GM20431 (cell line): Measurements from ENCODE around the gene PRDM2.

Source experiments
- in situ Hi-C: fragments of 300-500 bp; cut with MseI, MboI; formaldehyde crosslinking; loops from one replicate; pipeline ENCODE4 v1.15.0; 2020; ENCODE audit warnings: low sequenced_read_pairs; ENCODE audit not compliant: unreplicated experiment

PRDM2 gene

DNA sequence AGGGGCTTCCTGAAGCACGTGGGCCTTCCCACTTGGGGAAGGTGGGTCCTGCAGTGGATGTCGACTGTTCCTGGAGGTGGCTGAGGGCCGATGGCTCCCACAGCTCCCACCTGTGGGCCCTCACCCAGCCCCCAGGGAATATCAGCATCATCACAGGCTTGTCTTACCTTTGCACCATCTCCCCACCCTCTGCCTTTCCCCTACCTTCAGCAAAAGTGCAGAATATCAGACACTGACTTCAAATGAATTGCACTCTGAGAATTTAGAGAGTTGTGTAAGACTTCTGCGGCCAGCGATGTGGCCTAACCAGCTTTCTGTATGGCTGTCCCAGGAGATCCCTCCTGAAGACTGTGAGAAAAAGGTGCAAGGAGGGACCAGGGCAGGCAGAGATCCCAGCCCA is 105.4 kb downstream of the PRDM2 start:
- in situ Hi-C loops: no loop called here

DNA sequence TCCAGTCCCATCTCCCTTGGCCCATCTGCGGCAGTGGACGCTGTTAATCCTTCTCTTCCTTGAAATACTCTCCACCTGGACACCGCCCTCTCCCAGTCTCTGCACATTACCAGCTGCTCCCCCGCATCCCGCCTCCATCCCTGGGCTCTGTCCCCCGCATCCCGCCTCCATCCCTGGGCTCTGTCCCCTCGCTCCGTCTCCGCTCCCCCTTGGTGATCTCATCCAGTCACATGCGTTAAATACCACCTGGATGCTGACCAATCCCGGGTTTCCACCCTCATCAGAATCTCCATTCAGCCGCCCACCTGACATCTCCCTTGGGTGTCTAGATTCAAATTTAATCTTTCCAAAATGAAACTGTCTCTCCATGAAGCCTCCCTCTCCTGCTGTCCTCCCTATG is 106.1 kb downstream of the PRDM2 start:
- in situ Hi-C loops: no loop called here

DNA sequence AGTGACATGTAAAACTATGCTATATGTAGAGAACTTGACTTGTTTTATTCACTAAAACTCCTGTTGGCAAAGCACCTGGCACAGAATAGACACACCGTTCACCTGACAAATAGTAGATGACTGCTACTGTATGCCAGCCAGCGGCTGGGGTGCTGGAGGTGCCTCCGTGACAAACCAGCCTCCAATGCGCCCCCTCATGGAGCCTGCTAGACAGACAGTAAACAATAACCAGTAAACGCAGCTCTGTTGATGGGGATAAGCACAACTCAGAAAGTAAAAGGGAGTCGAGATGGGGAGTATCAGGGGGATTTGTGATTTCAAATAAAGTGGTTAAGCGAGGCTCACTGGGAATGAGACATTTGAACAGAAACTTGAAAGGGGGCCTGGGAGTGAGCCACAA is 107.2 kb downstream of the PRDM2 start:
- in situ Hi-C loops: no loop called here

DNA sequence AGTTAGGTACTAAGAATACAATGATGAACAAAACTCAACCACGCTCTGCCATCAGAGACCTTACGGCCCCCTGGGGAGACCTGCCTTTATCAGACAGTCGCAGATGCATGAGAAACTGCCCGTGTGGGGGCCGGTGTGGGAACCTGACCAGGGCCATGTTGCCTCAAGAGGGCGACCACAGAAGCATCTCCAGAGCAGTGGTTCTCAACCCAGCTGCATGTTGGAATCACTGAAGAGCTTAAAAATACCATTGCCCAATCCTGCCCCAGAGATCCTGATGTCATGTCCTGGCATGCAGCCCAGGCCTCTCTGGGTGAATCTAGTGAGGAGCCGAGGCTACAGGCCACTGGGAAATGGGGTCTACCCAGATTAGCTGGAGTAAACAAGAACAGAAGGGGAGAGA is 108.7 kb downstream of the PRDM2 start:
- in situ Hi-C loops: no loop called here

DNA sequence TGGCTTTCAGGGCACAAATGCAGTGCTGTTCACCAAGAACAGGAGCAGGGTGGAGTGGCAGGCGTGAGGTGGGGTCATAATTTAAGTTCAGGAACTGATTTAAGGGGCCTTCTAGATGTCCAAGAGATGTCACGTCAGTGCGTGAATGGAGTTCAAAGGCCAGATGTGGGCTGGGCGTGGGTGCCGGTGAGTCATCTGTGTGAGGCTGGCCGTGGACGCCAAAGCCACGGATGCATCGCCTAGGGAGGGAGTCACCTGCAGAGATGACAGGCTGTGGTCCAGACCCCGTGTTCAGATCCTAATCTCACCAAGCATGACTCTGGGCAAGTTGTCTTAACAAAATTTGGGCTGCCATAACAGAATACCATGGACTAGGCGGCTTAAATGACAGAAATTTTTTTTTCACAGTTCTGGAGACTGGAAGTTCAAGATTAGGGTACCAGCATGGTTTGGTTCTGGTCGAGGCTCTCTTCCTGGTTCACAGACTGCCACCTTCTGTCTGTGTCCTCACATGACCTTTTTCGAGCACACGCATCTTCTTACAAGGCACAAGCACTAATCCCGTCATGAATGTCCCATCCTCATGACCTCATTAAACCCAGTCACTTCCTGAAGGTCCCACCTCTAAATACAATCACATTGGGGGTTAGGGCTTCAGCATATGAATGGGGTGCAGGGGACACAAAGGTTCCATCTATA is 109.6 kb downstream of the PRDM2 start:
- in situ Hi-C loops: loop anchor here (10.0 kb wide), 1 partner anchor 145 kb away; no protein-coding TSS in a partner anchor

DNA sequence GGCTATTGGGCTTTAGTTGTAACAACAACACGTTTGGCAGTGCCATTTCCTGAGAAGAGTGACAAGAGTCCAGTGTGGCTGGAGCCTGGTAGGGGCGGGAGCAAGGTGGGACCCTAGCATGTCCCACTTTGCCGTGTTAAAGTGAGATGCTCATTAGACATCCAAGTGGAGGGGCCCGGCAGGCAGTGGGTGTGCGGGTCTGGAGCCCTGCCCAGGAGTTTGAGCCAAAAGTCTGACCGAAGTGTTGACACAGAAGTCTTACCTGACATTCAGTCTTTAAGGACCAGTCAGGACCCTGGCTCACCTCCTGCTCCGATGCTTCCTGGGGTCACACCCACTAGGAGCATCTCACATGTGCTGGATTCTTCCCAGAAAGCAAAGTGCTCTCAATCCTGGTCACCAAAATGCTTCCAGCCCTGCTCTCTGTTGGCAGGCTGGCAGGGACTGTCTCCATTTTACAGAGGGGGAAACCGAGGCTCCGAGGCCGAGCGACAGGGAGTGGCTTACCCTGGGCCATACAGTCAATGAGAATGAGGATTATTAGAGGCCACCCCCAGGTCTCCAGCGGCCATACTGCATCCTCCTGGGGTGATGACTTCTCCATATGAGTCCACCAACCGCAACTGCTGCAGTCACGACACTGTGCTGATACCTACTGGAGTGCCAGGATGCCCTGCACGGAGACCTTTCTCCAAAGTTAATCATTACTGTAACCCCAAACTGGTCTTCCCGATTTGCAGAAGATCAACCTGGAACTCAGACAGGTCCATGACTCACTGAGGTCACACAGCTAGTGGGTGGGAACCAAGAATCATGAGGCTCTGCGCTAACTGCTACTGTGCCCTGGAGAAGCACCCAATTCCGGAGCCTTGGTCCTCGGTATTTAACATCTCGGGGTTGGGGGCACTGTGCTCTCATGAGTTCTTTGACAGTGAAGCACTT is 112.7 kb downstream of the PRDM2 start:
- in situ Hi-C loops: loop anchor here (10.0 kb wide), 1 partner anchor 148 kb away; no protein-coding TSS in a partner anchor

DNA sequence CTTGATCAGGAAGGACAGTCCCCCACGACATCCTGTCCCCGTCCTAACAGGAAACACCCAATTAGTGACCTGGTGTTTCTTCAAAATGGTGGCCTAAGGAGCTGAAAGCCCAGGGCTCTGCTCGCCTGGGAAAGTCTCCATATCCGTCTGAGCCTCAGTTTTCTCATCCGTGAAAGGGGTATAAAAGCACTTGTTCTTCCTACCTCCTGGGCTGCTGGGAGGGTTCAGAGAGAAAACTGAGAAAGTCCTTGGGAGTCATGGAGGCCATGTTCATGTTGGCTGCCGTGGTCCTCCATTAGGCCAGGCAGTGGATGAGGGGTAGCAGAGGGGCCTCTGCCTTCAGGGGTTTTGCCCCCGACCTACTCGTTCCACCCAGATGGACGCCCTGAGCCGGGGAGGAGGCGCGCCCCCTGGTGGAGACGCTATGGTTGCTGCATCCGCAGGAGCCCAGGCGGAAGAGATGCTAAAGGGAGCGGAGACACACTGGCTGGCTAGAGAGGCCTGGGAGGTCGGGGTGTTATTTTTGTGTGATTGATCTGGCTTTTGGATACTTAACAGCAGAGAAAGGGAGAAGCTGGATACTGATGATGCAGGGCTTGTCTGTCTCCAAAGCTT is 113.5 kb downstream of the PRDM2 start:
- in situ Hi-C loops: loop anchor here (10.0 kb wide), 1 partner anchor 149 kb away; no protein-coding TSS in a partner anchor

DNA sequence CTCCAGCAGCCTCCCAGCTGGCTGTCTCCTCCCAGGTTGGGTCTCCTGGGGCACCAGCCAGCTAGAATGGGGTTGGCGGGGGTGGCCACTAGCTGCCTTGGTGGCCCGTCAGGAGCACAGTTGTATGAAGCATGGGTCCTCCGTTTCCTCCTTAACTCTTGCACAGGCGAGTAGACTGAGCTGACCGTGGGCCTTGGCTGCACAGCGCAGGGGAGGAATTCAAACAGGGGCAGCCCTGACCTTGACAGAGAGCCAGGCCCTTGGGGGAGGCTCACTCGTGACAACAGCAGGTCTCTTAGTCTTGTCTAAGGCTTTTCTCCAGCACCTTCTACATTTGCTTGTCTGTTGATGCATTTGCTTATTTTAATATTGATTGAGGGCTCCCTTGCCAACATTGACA is 114.1 kb downstream of the PRDM2 start:
- in situ Hi-C loops: loop anchor here (10.0 kb wide), 1 partner anchor 149 kb away; no protein-coding TSS in a partner anchor

DNA sequence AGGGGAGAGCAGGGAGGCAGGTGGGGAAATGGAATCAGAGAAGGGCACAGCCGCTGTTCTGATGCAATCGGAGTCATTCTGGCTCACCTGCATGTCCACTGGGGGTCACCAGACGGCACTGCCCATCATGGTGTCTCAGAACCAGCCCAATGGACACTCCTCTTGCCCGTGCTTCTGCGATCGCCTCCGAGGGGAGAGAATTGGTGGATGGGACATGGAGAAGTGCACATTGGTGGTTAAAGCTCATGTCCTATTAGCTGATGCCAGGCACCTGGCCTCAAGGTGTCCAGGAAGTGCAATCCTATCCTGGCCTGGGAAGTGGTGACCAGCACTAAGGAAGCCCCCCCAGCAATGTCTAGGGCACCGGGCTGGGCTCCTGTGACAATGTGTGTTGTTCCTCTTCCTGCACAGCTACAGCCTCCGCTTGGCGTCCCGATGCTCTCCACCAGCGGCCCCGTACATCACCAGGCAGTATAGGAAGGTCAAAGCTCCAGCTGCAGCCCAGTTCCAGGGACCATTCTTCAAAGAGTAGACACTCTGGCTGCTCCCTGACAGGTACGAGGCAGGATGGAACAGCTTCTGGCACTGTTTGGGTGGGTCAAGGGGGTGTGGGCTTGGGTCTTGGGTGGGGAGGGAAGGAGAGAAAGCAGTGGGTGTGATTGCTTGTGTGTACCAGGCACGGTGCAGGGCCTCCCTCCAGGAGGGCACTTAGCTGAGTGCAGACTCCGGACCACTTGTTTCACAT is 116.2 kb downstream of the PRDM2 start:
- in situ Hi-C loops: loop anchor here (10.0 kb wide), 1 partner anchor 151 kb away; no protein-coding TSS in a partner anchor

DNA sequence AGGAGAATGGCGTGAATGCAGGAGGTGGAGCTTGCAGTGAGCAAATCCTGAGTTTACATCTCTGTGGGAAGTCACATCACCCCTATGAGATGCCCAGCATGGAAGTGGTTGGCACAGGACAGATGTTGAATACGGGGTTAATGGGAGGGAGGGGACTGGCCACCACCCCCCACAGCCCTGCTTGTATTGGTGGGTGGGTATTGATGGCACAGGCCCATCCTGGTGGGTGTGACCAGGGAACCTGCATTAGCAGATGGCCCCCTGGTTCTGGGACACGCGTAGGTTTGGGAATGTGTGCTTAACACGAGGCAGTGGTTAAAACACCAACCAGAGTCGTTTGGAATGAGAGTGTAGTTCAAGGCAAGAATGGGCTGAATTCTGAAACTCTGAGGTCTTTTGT is 117.9 kb downstream of the PRDM2 start:
- in situ Hi-C loops: loop anchor here (10.0 kb wide), 1 partner anchor 153 kb away; no protein-coding TSS in a partner anchor

DNA sequence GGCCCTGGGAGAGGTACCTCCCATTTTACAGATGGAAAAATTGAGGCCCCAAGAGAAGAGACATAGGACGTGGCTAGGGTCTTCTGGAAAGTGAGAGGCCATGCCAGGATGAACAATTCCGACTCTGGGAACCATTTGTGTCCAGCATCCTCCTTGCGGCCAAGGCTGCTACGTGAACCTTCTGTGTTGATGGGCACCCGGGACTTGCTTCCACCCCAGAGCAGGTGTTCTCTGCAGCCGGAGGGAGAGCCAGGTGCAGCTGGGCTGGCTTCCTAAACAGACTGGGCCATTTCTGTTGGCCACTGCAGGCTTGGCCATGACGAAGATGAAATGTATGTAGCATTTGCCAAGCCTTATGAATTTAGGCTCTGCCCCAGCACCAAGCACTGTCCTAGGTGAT is 118.9 kb downstream of the PRDM2 start:
- in situ Hi-C loops: loop anchor here (10.0 kb wide), 1 partner anchor 154 kb away; no protein-coding TSS in a partner anchor

DNA sequence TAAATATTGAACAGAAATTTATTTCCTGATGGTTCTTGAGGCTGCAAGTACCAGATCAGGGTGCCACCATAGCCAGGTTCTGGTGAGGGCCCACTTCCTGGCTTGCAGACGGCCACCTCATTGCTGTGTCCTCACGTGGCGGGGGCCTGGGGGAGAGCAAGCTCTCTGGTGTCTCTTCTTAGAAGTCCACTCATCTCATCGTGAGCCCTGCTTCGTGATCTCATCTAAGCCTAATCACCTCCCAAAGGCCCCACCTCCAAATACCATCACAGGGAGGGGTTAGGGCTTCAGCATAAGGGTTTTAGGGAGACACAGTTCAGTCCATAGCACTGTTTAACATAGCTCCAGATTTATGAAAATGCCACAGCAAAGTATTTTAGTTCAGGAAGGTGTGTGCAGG is 119.7 kb downstream of the PRDM2 start:
- in situ Hi-C loops: loop anchor here (10.0 kb wide), 1 partner anchor 155 kb away; no protein-coding TSS in a partner anchor

DNA sequence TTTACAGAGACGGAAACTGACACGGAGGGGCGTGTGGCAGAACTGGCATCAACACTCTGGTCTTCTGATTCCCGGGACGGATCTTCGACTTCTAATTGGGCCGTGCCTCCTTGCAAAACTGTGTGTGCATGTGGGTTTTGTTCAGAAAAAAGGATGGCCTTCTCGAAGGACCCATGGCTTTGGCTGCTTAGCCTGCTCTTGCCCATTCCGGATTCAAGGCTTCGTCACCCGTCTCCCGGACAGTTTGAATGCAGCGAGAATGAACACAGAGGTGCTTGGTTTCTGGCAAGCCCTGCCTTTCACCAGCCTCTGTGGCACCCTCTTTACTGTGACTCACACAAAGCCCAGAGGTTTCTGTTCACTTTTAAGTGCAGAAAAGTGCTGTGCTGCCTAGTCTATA is 120.1 kb downstream of the PRDM2 start:
- in situ Hi-C loops: no loop called here

DNA sequence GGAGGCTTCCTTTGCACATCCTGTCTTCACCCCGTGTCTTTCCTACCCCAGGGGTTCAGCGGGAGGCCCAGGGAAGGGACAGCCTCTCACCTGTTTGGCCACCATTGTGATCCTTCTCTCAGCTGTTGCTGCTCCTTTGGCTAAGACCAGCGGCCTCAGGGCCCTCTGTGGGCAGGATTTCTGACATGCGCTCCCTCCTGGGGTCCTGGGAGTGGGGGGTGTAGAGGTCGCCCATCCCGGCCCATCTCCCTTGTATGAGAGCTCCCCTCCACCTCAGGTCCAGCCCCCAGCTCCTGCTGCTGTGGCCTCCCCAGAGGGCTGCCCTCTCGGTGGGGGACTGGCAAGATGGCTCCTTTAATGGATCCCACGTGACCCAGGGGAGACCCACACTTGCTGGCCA is 120.5 kb downstream of the PRDM2 start:
- in situ Hi-C loops: no loop called here

DNA sequence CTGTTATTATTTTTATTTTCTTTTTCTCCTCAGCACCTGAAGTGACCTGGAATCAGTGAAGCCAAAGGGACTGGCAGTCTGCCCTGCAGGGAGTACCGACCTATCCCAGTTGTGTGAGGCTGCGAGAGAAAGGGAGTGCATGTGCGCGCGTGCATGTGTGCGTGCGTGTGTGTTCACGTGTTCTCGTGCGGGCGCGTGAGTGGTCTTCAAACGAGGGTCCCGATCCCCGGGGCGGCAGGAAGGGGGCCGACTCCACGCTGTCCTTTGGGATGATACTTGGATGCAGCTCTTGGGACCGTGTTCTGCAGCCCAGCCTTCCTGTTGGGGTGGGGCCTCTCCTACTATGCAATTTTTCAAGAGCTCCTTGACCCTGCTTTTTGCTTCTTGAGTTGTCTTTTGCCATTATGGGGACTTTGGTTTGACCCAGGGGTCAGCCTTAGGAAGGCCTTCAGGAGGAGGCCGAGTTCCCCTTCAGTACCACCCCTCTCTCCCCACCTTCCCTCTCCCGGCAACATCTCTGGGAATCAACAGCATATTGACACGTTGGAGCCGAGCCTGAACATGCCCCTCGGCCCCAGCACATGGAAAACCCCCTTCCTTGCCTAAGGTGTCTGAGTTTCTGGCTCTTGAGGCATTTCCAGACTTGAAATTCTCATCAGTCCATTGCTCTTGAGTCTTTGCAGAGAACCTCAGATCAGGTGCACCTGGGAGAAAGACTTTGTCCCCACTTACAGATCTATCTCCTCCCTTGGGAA is 123.3 kb downstream of the PRDM2 start:
- in situ Hi-C loops: no loop called here

DNA sequence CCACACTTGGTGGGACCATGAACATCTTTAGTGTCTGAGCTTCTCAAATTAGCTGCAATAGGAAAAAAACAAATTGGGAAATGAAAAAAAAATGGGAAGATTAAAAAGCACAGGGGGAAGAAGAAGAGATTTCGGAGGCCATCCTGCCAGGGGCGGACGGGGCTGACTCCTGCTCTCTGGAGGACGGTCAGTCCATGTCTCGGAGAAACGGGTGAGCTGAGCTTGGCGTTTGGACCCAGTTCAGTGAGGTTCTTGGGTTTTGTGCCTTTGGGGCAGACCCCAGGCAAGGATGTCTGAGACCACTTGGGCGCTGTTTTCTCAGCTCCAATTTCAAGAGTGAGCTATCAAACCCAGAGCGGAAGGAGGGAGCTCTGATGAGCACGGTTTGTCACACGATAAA is 123.9 kb downstream of the PRDM2 start:
- in situ Hi-C loops: no loop called here

DNA sequence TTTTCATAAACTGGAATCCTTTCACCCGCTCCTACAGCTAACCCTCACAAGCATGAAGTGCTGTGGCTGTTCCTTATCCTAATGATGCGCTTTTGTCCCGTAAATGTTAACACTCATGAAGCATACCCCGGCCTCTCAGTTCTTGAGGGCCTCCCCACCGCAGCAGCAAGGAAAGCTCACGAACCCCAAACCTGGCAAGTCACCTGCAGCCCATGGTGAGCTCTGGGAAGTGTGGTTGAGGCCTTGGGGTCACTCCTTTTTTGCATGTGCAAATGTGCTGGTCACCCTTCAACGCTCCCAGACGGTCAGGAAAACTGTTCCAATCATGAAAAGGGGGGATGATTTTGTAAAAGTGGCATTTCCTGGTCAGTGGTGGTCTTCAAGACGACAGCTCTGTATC is 124.6 kb downstream of the PRDM2 start:
- in situ Hi-C loops: no loop called here

DNA sequence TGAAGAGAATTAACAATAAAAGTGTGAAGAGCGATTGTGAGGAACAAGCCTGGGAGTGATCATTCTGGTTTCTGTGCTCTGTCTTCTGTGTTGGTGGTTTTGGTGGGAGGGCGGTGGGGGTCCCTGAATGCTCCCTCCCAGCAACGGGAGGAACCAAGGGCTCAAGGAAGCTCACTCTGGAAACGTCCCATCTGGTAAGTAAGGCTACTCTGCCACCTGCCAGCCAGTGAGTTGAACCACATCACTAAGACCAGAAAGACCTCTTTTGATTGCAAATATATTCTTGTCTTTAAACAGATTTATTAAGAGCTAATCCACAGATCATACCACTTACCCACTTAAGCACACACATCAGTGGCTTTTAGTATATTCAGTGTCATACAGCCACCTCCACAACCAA is 125.0 kb downstream of the PRDM2 start:
- in situ Hi-C loops: no loop called here

DNA sequence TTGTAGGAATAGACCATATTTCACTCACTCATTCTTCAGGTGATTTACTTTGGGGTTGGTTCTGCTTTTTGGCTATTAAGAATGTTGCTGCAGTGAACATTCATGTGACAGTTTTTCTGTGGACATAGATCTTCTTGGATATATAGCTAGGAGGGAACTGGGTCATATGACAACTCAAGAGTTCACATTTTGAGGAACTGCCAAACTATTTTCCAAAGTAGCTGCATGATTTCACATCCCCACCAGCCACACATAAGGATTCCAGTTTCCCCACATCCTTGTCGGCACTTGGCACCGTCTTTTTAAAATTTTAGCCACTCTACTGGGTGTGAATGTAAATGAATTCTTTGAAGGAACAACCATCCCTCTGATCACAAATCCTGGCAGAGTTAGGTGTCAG is 126.0 kb downstream of the PRDM2 start:
- in situ Hi-C loops: no loop called here
